HG03521 (cell line): ENCODE data around the gene FER.

Experiments
- ATAC-seq: cut with Tn5 transposase; IDR thresholded peaks from one replicate; pipeline ENCODE4 v1.9.1; 2021; ENCODE audit warnings: mild to moderate bottlenecking, moderate library complexity; ENCODE audit not compliant: unreplicated experiment

Gene FER

DNA sequence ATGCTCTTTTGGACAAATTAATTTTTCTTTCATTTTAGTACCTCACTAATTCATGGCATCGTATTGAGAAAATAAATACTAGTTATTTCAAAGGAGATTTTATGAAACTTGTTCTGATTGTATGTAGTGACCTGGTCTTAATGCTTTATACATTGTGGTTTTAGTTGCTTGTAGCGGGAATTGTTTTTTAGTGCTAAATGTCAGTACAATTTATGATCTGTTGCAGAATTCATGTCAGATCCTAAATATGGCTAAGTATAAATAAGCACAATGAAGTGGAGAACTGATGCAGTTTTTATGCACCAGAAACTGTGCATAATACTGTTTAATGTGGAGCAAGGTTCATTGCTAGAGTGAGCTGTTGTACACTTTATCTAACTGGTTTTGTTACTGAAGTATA, 353.3 kb downstream of the FER start:
- ATAC-seq = no peak

DNA sequence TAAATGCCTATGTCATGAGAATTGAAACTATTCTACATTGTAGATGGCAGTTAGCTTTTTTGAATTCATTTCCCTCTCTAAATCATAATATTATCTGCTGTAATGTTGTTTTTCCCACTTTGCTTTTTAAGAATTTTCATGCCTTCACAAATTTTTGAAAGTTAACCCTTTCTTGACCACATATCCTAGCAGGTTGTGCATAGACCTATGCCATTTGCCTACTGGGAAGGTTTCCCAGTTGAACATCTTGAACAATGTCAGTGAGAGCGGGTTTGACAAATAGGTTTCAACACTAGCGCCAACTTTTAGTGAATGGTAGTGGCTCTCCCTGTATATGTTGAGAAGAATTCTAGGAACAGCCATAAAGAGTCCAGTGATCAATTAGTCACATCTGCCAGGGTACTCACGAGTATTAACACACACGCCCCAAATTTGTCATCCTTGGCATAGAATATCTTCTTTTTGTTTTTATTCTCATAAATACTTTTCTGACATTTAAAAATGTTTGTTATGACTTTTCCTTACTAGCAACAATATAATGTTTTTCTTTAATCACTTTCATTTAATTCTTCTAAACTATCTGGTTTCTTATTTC, 354.5 kb downstream of the FER start:
- ATAC-seq = no peak

DNA sequence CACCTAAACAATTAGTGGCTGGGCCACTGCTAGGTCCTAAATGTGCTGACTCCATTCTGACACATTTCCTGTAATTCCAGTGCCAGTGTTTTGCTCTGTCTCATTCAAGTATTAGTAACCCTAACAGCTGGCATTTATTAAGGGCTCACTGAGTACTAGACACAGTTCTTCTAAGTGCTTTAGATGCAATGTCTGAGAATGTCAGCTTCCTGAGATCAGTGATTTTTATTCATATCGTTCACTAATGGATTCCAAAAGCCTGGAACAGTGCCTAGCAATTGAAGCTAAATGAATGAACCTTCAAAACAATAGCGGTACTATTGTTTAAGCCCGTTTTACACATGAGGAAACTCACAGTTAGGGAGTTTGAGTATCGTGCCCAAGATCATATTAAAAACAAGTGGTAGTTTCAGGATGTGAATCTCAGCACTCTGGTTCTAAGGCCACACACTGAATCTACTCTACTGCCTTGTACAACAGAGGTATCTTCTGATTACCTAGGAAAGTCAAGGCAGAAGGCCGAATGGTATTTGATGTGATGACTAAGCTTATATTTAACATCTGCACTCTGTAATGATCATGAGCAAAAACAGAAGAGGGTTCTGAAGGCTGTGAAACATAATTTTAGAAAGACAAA, 358.1 kb downstream of the FER start:
- ATAC-seq = no peak

DNA sequence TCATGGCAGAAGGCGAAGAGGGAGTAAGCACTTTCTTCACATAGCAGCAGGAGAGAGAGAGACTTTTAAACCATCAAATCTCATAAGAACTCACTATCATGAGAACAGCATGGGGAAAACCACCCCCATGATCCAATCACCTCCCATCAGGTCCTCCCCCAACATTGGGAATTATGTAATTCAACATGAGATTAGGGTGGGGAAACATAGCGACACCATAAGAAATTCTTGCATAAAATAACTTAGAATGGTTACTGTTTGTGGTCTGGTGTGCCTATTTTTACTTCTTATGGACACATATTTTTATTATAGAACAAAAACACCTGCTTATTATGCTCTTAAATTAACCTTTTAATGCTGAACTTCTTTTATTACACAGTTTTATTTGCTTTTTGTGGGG, 364.0 kb downstream of the FER start:
- no peak for ATAC-seq

DNA sequence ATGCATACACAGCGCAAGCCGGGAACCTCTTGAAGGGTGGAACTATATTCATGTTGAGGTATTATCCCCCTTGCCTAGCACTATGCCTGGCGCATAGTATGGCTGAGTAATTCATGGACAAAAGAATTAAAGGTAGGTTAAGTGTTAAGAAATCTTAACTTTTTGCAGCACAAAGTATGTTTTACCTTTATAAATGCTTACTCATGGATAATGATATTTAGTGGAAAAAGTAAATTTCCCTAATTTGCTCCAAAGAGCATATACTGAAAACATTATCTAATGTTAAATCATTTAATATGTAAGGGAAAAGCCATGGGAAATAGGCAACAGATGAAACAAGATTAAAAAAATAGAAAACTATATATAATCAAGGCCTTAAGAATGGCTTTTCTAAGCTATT, 365.9 kb downstream of the FER start:
- ATAC-seq = no peak

DNA sequence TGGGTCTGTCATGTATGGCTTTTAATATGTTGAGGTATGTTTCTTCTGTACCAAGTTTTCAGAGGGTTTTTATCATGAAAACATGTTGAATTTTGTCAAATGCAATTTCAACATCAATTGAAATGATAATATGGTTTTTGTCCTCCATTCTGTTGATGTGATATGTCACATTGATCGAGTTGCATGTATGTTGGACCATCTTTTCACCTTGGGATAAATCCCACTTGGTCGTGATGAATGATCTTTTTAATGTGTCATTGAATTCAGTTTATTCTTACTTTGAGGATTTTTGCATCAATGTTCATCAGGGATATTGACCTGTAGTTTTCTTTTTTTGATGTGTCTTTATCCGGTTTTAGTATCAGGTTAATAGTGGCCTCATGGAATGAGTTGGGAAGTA, 373.5 kb downstream of the FER start:
- no peak for ATAC-seq

DNA sequence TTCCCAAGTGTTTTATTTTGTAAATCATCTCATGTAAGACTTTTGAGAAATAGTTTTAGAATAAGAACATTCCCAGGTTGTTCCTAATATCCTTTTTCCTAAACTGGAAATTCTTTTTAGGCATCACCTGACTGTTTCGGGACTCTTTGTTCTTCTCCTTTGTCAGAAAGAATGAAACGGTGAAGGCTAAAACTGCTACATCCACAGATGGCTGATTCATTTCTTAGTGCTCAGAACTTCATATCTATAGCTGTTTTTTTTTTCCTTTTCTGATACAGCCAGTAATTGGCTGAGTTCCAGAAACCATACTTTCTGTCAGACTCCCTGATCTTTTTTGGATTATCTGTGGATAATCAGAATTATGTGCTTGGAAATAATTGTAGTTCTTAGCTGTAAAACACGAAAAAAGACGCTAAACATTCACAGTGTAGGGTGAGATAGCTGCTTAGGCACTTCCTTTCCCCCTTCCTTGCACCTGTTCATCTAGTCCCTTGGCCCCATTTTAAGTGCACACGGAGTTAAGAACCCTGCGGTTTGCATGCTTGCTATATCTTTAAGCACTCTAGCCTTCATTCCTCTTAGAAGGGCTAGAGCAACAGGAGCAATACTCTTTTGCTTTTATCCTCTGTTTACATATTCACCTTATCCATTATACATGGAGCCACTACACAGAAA, 378.2 kb downstream of the FER start:
- no peak for ATAC-seq

DNA sequence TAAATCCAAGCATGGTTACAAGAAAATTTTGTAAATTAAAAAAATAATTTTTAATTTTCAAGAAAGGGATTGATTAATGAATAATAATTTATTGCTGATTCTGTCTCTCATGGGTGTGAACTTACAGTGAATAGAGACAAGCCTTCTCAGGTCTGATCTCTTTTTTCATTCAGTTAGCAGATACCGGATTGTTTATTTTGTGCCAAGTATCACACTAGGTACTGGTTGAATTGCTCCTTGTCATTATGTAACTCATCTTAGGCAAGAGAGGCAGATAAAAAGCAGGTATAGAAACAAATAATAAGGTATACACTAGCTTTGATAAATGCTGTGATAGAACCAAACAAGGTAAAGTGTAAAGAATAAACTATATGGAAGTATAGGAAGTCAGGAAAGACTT, 378.8 kb downstream of the FER start:
- no peak for ATAC-seq

DNA sequence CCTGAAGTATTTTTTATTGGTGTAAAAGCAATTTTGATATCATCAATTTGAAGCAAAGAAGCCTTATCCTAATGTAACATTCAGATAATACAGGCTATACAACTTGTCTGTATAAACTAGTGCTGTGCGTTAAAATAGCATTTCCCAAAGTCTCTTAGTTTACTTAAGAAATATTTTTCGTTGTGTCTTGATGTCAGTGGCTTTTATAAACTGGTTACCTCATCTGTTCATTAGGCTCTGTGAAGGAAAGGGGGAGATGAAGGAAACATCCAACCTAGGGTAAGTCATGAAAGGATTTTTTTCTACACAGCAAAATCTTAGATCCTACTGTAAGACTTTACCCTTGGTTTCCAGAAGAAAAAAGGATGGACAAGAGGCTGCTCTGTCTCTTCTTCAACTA, 389.2 kb downstream of the FER start:
- no peak for ATAC-seq

DNA sequence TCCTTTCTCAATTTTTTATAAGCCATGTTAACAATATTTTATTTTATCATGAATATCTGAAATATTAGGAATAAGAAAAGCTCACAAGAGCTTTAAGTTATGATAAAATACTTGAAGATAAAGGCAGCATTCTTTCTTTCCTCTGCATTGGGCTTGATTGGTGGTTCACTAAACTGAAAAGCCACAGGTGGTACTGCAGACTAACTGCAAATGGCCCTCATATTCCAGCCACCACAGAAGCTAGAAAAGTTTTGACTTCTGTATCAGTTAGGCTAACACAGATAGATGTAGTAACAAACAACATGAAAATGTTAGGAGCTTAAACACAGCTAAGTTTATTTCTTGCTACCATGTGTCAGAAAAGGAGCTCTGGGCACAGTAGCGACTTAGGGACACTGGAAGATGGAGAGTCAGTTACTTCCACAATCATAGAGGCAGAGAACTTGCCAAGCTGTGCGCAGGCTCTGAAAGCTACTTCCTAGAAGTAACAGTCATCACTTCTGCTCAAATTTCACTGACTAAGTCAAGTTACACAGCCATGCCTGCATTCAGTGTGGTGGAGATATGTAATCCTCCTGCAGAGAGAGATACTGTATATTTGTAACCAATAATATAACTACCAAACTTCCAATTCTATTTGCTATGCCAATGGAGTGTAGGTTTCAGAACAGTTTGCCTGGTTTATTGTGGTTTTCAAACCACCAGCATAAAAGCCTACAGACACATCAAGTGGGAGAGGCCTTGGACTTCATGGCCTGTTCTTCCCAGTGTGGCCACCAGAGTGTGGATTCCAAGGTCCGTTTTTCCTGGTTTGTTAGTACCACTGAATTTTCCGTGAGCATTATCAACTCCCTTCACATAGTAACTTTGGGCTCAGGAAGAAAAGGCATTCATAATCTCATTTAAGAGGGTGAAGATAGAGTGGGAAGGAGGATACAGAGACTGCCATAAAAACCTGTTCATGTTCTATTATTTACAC, 393.8 kb downstream of the FER start:
- no peak for ATAC-seq

DNA sequence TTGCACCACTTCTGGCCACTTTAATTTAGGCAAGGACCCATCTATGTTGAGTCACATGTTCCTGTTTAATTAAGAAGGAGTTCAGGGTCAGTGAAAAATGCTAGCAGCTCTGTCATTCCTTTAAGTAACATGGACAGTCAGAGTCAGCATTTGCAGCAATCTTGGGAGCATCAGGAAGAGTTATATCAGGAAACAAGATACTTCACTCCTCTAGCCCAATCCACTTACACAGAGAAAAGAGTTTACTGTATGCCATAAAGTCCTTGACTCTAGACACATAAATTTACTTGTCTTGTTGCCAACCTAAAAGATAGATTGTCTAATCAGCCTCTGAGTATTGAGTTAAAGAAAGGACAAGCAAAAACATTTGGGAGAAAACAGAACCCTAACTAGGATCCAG, 395.3 kb downstream of the FER start:
- no peak for ATAC-seq

DNA sequence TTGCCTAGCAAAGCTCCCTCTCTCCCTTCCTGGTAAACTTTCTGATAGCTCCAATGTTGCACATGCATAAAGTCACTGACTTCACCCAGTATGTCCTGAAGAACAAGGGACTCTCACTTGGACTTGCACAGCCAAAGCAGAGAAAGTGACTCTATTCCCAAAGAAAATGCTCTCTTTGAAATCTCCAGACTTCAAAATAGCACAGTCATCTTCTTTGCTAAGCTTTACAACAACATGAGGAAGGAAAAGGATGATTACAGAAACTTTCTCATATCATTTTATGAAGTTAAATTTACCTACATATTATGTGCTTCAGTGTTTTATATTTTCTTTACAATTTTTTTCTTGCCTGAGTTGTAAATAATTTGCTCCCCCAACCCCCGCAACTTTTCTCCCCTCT, 397.4 kb downstream of the FER start:
- ATAC-seq = no peak

DNA sequence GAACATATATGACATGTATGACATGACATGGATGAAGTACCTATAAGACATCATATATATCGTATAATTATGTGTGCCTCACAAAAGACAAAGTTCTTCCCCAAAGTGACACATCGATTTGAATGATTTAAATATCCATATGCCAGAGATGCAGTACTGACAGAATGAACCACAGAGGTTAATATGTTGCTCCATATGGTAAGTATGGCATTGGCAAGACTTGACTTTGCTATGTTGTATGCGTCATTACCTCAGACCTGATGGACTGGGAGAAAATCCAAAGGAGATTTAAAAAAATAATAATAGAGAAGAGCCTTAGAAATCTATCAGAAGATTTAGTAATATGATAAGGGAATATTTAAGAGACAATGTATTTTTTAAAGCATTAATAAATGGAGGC, 398.9 kb downstream of the FER start:
- ATAC-seq = no peak

DNA sequence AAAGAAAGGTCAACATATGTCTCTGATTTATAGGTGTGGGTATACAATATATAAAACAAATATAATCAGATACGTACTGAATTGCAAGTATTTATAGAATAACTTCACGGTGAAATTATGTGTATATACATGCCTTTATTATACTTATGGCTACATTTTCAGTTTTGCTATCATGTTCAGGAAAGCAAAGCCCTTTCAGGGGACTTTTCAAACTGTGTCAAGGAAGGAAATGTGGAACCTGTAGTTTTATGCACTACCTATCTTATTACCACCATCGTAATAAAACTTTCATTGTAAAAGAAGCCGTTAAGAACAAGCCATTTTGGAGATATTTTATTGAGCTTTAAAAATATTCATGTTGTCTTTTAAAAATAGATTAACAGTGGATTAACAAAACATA, 404.9 kb downstream of the FER start:
- no peak for ATAC-seq

DNA sequence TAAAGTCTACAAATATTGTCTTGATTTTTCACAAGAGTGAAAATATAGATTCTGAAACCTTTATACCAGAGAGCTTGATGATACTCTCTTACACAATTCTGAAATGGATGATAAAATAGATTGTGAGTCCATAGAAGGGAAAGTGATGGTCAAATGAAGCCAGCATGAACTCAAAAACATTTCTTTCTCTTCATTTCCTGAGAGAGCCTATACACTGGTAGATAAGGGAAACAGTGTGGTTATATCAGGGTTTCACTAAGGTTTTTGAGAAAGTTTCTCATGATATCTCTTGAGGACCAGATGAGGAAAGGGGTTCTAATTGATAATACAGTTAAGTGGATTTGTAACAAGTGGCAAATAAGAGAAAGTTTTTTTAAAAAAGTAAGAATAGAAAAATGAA, 407.9 kb downstream of the FER start:
- no peak for ATAC-seq

DNA sequence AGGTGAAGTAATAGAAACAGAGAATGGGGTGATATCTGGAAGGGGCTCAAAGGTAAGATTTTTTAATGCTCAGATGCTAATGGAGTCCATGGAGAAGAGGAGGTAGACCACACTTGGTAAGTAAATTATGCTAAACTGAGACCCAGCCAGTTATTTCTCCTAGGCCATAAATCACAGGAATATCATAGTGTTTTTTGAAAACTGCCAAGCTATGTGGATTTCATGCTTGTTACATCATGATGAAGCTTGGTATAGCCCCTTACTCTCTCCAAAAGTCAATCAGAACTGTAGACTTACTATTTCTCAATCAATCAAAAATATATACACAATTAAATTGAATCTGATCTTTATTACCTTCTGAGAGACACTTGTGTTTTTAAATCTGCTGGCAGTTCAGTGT, 409.2 kb downstream of the FER start:
- no peak for ATAC-seq

DNA sequence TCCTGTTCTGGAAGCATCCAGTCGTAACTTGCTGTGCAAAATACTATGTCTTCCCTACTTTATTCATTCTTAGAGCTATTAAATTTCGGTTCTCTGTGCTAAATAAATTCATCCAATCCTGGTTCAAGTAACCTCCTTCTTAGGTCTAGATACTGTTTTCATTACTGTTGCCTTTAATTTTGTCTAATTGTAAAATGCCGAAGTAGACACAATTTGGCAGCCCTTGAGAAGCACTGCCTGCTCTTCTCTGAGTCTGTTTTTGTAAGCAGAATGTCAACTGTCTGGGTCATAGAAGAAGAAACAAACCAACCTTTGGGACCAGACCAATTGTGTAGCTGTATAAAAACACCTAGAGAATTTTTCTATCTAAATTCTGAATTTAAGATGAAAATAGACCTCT, 412.8 kb downstream of the FER start:
- ATAC-seq = no peak

DNA sequence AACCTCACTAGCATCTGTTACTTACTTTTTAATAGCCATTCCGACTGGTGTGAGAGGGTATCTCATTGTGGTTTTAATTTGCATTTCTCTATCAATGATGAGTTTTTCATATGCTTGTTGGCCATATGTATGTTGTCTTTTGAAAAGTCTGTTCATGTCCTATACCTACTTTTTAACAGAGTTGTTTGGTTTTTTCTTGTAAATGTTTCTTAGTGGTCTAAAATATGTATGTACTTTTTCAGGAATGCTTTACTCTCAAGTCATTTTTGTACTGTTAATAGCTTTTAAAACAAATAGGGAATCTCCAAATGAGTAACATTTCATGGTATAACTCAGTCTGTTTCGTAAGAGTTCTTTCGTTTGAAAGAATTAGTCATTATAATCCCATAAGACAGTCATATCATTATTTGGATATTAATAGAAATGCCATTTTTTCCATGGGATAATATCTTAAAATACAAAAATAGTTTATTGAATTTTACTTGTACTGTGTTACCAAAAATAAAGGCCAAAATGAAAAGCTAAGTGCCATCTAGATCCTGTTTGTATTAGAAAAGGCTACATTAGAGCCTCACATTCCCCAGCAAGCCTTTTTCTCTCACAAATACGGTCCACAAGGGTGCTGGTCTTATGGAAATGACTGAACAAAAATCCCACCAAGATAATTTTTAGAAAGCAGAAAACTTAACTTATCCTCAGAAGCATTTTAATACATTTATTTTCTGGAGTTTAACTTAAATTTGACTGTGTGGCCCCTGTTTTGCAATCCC, 414.4 kb downstream of the FER start:
- peak; percentile 68 for ATAC-seq

DNA sequence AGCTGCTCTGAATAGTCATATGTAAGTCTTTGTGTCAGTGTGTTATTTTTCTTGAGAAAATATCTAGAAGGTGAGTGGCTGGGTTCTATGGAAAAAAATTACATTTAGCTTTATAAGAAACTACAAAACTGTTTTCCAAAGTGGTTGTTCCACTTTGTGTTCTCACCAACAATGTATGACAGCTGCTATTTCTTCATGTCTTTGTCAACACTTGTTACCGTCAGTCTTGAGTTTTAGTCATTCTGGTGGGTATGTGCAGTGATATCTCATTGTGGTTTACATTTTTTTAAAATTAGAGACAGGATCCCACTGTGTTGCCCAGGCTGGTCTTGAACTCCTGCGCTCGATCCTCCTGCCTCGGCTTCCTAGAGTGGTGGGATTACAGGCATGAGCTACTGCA, 415.6 kb downstream of the FER start:
- ATAC-seq = no peak

DNA sequence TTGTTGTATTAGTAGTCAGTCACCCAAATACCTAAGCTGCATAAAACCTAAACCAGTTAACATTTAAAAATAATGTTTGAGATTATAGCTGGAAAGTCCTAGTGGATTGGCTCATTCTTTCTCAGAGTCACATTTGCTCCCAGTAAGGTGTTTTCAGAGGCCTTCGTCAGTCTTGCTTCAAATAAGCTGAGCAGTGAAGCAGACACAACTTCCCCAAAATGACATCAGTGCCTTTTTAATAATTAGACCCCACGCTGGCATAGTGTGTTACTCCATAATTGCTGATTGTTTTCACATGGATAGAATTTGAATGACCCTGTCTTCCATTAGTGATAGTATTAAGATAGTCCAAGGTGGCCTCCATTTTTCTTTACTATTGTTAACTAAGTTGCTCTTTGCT, 416.3 kb downstream of the FER start:
- no peak for ATAC-seq

DNA sequence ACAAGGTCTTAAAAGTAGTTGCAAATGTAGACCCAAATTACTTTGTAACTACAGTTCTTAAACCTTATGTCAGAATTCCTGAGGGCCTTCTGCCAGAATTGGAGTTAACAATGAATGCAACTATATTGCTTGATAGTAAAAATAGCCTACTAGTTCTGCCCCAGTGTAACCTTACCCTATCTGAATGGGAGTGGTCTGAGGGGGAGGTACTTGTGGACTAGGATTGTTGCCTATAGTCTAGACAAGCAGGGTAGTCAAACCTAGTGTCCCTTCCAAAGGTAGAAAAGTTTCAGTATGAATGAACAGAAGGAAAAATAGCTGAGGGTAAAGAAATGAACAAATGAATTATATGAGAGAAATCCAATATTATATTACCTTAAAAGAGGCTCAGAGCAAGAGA, 419.9 kb downstream of the FER start:
- no peak for ATAC-seq
